MCF 10A (cell line): ENCODE results near the gene EPB41L4A. TPM values are rescaled to one million over a fixed set of nuclear protein-coding genes. Genes with fewer than 3 reads are reported as not detected.

Experiments
- BruUV-seq: library from RNA; stranded (reverse); fragments of 400-500 nt; replicated peaks from 2 replicates; lab custom pipeline; 2021; lab: Mats Ljungman, UMichigan
- CTCF ChIA-PET: fragments of 300-600 bp; sonication (Branson Sonifier 250); formaldehyde crosslinking; extraction: SDS; loops from one replicate; lab custom pipeline; 2021; ENCODE audit warnings: antibody characterized with exemption, inconsistent platforms; lab: Yijun Ruan, JAX
- POLR2A ChIA-PET: fragments of 300-600, 350-650 bp; sonication (Branson Sonifier 250); formaldehyde crosslinking; extraction: SDS; loops from one replicate; lab custom pipeline; 2020; ENCODE audit warnings: antibody characterized with exemption, inconsistent platforms; lab: Yijun Ruan, JAX
- DNase-seq: peaks from one replicate; pipeline ENCODE4 v3.0.0-alpha.2; 2018; ENCODE audit not compliant: unreplicated experiment
- H3K27ac Mint-ChIP-seq: one replicate; pipeline ENCODE4 v1.8.0; 2022; ENCODE audit warnings: mild to moderate bottlenecking, low read depth, mixed read lengths; ENCODE audit not compliant: unreplicated experiment
- H3K27me3 Mint-ChIP-seq: one replicate; pipeline ENCODE4 v1.8.0; 2022; ENCODE audit warnings: mixed read lengths; ENCODE audit not compliant: insufficient read depth, unreplicated experiment
- H3K36me3 Mint-ChIP-seq: one replicate; pipeline ENCODE4 v1.8.0; 2022; ENCODE audit warnings: mild to moderate bottlenecking, moderate library complexity, mixed read lengths; ENCODE audit not compliant: insufficient read depth, unreplicated experiment
- H3K4me1 Mint-ChIP-seq: one replicate; pipeline ENCODE4 v1.8.0; 2022; ENCODE audit warnings: mixed read lengths; ENCODE audit not compliant: insufficient read depth, unreplicated experiment
- H3K4me3 Mint-ChIP-seq: one replicate; pipeline ENCODE4 v1.8.0; 2022; ENCODE audit warnings: mild to moderate bottlenecking, moderate library complexity, mixed read lengths; ENCODE audit not compliant: unreplicated experiment
- H3K9me3 Mint-ChIP-seq: one replicate; pipeline ENCODE4 v1.8.0; 2022; ENCODE audit warnings: mixed read lengths; ENCODE audit not compliant: unreplicated experiment
- intact Hi-C: fragments of 100-400 bp; cut with micrococcal nuclease; formaldehyde crosslinking; loops from 2 replicates; pipeline ENCODE4 v1.14.1; 2022
- total RNA-seq: library from RNA; stranded (reverse); gene quantifications from 2 replicates; pipeline ENCODE4 v1.2.3, GENCODE V29; 2022
- TF ChIP-seq, protein P1 (sequence below): fragments of 200-600 bp; IDR thresholded peaks from one replicate; pipeline ENCODE4 v1.8.0; 2022; ENCODE audit warnings: antibody characterized with exemption, mild to moderate bottlenecking; ENCODE audit not compliant: unreplicated experiment

The EPB41L4A gene
- total RNA-seq, 1 experiment from 2014 or later = 12.4 TPM

DNA sequence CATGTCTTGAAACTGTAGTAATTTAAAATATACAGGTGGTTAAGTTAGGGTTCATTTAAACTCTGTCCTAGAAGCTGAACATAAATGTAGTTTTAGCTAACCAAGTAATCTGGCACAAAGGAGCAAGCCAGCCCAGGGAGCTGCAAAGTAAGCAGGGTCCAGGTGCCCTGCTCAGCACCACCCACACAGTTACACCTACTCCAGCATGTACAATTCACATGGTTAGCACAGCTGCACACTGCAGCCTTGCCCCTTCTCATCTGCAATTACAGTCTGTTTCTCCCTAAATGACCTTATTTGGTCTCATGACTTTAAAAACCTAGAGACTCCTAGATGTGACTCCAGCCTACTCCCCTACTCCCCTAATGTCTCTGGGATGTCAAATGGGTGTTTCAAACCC, 128.4 kb downstream of the EPB41L4A start:
- Mint-ChIP-seq H3K36me3 (no peaks in the 10 kb centered on the region), H3K4me1 (peaks cover 7% of the 10 kb centered on the region), H3K9me3 (no peaks in the 10 kb centered on the region), H3K27me3 (no peaks in the 10 kb centered on the region), H3K27ac (no peak overlapping the region), H3K4me3 (no peak overlapping the region)
- POLR2A ChIA-PET = no interaction called here
- intact Hi-C loops = no loop called here
- TF ChIP-seq, protein P1, sequence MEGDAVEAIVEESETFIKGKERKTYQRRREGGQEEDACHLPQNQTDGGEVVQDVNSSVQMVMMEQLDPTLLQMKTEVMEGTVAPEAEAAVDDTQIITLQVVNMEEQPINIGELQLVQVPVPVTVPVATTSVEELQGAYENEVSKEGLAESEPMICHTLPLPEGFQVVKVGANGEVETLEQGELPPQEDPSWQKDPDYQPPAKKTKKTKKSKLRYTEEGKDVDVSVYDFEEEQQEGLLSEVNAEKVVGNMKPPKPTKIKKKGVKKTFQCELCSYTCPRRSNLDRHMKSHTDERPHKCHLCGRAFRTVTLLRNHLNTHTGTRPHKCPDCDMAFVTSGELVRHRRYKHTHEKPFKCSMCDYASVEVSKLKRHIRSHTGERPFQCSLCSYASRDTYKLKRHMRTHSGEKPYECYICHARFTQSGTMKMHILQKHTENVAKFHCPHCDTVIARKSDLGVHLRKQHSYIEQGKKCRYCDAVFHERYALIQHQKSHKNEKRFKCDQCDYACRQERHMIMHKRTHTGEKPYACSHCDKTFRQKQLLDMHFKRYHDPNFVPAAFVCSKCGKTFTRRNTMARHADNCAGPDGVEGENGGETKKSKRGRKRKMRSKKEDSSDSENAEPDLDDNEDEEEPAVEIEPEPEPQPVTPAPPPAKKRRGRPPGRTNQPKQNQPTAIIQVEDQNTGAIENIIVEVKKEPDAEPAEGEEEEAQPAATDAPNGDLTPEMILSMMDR = no peak
- no TSS peak for BruUV-seq
- DNase-seq = no peak
- CTCF ChIA-PET = interaction anchor here (0.6 to 1.2 kb wide), 3 partner anchors 19 to 129 kb away, joined by 3 to 5 read pairs (median 3); no protein-coding TSS in a partner anchor

DNA sequence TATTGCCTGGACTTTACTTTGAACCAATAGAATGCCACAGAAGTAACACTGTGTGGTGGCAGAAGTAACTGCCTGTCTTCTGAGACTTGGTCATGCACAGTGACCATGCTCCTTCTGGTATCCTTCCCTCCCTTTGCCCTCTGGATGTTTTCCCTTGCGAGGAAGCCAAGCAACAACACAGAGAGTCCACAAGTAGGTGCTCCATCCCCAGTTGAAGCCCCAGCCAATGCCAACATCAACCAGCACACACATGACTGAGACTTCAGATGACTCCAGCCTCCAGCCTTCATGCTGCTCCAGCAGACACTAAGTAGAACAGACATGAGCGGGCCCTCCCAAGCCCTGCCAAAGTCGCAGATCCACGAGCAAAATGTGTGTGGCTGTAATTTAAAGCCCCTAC, 129.6 kb downstream of the EPB41L4A start:
- no peaks in the 10 kb centered on the region for H3K9me3 Mint-ChIP-seq
- TF ChIP-seq, protein P1 = no peak
- H3K36me3 Mint-ChIP-seq = no peaks in the 10 kb centered on the region
- BruUV-seq = no TSS peak
- no peak overlapping the region for H3K4me3 Mint-ChIP-seq
- intact Hi-C loops = no loop called here
- no peak overlapping the region for H3K27ac Mint-ChIP-seq
- DNase-seq = no peak
- POLR2A ChIA-PET = no interaction called here
- CTCF ChIA-PET = no interaction called here
- peaks cover 7% of the 10 kb centered on the region for H3K4me1 Mint-ChIP-seq
- H3K27me3 Mint-ChIP-seq = no peaks in the 10 kb centered on the region

DNA sequence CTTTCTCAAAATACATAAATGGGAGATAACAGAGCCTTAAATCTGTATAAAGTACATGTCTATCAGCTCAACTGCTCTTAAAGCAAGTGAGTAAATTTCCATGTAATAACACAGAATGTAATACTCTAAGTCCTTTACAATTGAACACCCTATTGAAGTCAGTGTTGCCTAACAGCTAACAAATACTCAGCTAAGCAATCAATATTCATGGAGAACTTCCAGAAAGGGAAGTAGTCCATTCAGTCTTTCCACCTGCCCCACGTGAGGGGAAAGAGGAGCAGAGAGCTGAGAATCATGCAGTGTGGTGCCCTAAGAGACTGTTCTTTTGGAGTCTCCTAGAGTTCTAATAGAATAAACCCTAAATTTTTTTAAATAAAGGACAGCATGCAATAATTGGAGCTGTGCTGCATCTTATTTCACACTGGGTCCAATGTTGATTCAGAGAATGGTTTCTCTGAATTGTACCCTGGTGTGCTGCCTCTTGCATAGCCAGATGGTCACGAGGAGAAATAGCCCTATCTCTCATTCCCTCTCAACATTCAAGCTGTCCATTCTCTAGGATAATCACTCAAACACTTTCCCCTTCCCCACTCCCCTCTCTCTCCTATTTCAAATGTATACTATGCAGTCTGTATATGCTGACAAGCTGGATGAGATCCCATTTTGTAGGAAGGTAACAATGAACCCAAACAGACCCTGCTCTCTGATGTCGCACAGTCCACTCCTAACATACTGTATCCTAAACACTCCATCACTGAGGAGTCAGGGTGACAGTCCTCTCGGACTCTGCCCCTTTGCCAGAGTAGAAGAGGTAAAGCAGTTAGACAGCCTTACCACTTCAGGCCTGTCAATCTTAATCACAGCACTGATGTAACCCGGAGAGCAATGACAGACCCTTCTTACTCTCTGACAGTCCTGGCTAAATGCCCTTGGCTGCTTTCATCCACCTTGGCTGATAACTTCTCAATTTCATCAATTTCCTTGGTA, 134.8 kb downstream of the EPB41L4A start:
- no peaks in the 10 kb centered on the region for H3K9me3 Mint-ChIP-seq
- no peaks in the 10 kb centered on the region for H3K36me3 Mint-ChIP-seq
- no peaks in the 10 kb centered on the region for H3K4me1 Mint-ChIP-seq
- H3K4me3 Mint-ChIP-seq = no peak overlapping the region
- BruUV-seq = no TSS peak
- ChIA-PET POLR2A (interaction anchor here (0.6 kb wide), 1 partner anchor 9 kb away, joined by 4 read pairs; no protein-coding TSS in a partner anchor), CTCF (interaction anchor here (0.6 kb wide), 1 partner anchor 100 kb away, joined by 4 read pairs; no protein-coding TSS in a partner anchor)
- intact Hi-C loops = no loop called here
- no peaks in the 10 kb centered on the region for H3K27me3 Mint-ChIP-seq
- TF ChIP-seq, protein P1 = no peak
- no peak overlapping the region for H3K27ac Mint-ChIP-seq
- no peak for DNase-seq

DNA sequence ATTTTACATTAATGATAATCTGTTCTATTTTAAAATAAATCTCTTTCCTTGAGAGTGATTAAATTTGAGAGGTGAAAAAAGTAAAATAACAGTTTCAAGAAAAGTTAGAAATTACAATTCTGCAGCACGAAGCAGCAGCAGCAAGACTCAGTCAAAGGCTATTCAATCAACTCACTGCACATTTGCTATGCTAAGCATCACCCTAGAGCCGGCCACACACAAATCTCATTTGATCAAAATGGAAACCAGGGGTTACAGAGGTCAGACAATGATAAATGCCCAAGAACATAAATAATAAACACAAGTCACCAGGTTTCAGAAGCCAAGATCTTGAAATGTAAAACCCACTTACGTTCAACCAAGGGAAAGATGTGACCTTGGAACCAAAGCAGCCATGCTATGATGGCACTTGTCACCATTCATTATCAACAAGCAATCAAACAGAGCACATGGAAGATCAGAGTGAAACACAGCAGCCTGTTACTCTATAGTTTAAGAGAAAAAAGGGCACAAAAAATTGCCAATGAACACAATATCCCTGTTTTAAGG, 136.0 kb downstream of the EPB41L4A start:
- H3K27ac Mint-ChIP-seq = no peak overlapping the region
- ChIA-PET POLR2A (no interaction called here), CTCF (no interaction called here)
- no peaks in the 10 kb centered on the region for H3K9me3 Mint-ChIP-seq
- BruUV-seq = no TSS peak
- DNase-seq = no peak
- no peaks in the 10 kb centered on the region for H3K4me1 Mint-ChIP-seq
- TF ChIP-seq, protein P1 = no peak
- H3K36me3 Mint-ChIP-seq = no peaks in the 10 kb centered on the region
- no peak overlapping the region for H3K4me3 Mint-ChIP-seq
- intact Hi-C loops = no loop called here
- no peaks in the 10 kb centered on the region for H3K27me3 Mint-ChIP-seq
